Globus pallidus (tissue), 1 donor: ENCODE data around the gene NKX6-1.

Source experiments
- DNase-seq: peaks from one replicate; pipeline ENCODE4 v3.0.0-alpha.2; 2015; ENCODE audit warnings: low spot score

Gene NKX6-1

GRCh38 chr4:84498935-84499623 lies at the start of gene NKX6-1:
Gene NKX6-1 (minus strand): TSS chr4:84499292. CDS start chr4:84498228, 1,064 bp downstream.
- DNase-seq: peak; percentile 60

- DNase-seq: no peak
Observed at GRCh38 chr4:84547211-84547610, 48.1 kb upstream of the NKX6-1 start.

GRCh38 chr4:84545093-84545492 lies 46.0 kb upstream of the NKX6-1 start:
- no peak for DNase-seq

- no peak for DNase-seq
Observed at GRCh38 chr4:84535901-84536300, 36.8 kb upstream of the NKX6-1 start.

GRCh38 chr4:84531689-84532088 lies 32.6 kb upstream of the NKX6-1 start:
- DNase-seq: no peak

- no peak for DNase-seq
Observed at GRCh38 chr4:84530871-84531270, 31.8 kb upstream of the NKX6-1 start.

- DNase-seq: no peak
Observed at GRCh38 chr4:84530454-84530853, 31.4 kb upstream of the NKX6-1 start.

GRCh38 chr4:84529169-84529751 lies 30.2 kb upstream of the NKX6-1 start:
- DNase-seq: peak; percentile 4

GRCh38 chr4:84527391-84527790 lies 28.3 kb upstream of the NKX6-1 start:
- no peak for DNase-seq

- DNase-seq: no peak
Observed at GRCh38 chr4:84515075-84515474, 16.0 kb upstream of the NKX6-1 start.

- no peak for DNase-seq
Observed at GRCh38 chr4:84512277-84512676, 13.2 kb upstream of the NKX6-1 start.

GRCh38 chr4:84511703-84512102 lies 12.6 kb upstream of the NKX6-1 start:
- no peak for DNase-seq

GRCh38 chr4:84507941-84508340 lies 8.8 kb upstream of the NKX6-1 start:
- DNase-seq: no peak

- DNase-seq: no peak
Observed at GRCh38 chr4:84504821-84505220, 5.7 kb upstream of the NKX6-1 start.

GRCh38 chr4:84503495-84504437 lies 4.7 kb upstream of the NKX6-1 start:
- peak; percentile 70 for DNase-seq

GRCh38 chr4:84502955-84503373 lies 3.9 kb upstream of the NKX6-1 start:
- DNase-seq: no peak

- no peak for DNase-seq
Observed at GRCh38 chr4:84502333-84502954, 3.4 kb upstream of the NKX6-1 start.

- no peak for DNase-seq
Observed at GRCh38 chr4:84501721-84502267, 2.7 kb upstream of the NKX6-1 start.

GRCh38 chr4:84501202-84501503 lies 2.1 kb upstream of the NKX6-1 start:
- no peak for DNase-seq

- DNase-seq: no peak
Observed at GRCh38 chr4:84500386-84501201, 1.5 kb upstream of the NKX6-1 start.

GRCh38 chr4:84499624-84499982 lies 511 bp upstream of the NKX6-1 start:
- no peak for DNase-seq
